ENCODE data around the gene CD96.

- TF ChIP-seq CTCF (IDR thresholded peaks at IDR 0.05) (no peak), POLR2A (IDR thresholded peaks at IDR 0.05) (no peak)
These were observed 53.2 kb downstream of the CD96 start, which contains the start of gene ZBED2 for GRCh38 chr3:111595232-111595631.

Measured in body of pancreas (tissue), 4 donors.